Measurements from ENCODE around the gene RPGRIP1L.

DNA sequence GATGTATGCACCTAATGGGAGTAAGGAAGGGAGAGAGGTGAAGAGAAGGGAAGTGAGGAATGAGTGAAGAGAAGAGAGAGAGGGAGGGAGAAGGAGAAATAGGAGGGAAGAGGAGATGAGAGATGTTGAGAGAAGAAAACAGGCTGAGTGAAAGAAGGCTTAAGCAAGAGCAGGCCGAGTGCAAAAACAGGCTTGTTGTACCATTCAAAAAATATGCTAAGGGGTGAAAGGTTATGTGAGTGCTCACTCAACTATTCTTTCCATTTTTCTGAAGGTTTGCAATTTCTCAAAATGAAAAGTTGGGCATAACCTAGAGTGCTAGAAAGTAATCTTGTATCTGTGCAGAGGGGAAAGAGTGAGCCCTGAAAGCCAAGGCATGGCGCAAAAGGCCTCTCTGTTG lies 22.9 kb downstream of the RPGRIP1L start:
- TF ChIP-seq POLR2AphosphoS5 (IDR thresholded peaks at IDR 0.05; ENCODE audit: low read depth, low read length): no peak
- no peak for TF ChIP-seq TCF7L2 (IDR thresholded peaks at IDR 0.05; ENCODE audit: low read depth, low read length)
- TF ChIP-seq SIN3A (IDR thresholded peaks at IDR 0.05; ENCODE audit: borderline replicate concordance, insufficient read depth, low read depth, low read length): no peak
- TF ChIP-seq, protein P1, sequence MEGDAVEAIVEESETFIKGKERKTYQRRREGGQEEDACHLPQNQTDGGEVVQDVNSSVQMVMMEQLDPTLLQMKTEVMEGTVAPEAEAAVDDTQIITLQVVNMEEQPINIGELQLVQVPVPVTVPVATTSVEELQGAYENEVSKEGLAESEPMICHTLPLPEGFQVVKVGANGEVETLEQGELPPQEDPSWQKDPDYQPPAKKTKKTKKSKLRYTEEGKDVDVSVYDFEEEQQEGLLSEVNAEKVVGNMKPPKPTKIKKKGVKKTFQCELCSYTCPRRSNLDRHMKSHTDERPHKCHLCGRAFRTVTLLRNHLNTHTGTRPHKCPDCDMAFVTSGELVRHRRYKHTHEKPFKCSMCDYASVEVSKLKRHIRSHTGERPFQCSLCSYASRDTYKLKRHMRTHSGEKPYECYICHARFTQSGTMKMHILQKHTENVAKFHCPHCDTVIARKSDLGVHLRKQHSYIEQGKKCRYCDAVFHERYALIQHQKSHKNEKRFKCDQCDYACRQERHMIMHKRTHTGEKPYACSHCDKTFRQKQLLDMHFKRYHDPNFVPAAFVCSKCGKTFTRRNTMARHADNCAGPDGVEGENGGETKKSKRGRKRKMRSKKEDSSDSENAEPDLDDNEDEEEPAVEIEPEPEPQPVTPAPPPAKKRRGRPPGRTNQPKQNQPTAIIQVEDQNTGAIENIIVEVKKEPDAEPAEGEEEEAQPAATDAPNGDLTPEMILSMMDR (IDR thresholded peaks at IDR 0.05): no peak
